Memory B cell (primary cell): ENCODE measurements around the gene PLEKHG1.

Experiments used
- ATAC-seq: fragments of 150-1000 bp; cut with Tn5 transposase; 2 replicates; pipeline ENCODE4 v1.10.0; 2021; ENCODE audit warnings: low read depth, mild to moderate bottlenecking, moderate library complexity
- DNase-seq, 2 donors: peaks; one replicate each; pipeline ENCODE4 v3.0.0; 2022; ENCODE audit warnings: low spot score in 2 of 2
- H3K27ac Mint-ChIP-seq: one replicate; pipeline ENCODE4 v1.8.0; 2022; ENCODE audit warnings: mild to moderate bottlenecking, moderate library complexity, mixed read lengths
- H3K27me3 Mint-ChIP-seq: one replicate; pipeline ENCODE4 v1.8.0; 2022; ENCODE audit warnings: mixed read lengths
- H3K36me3 Mint-ChIP-seq: one replicate; pipeline ENCODE4 v1.8.0; 2022; ENCODE audit warnings: mild to moderate bottlenecking, mixed read lengths
- H3K4me1 Mint-ChIP-seq: one replicate; pipeline ENCODE4 v1.8.0; 2022; ENCODE audit warnings: mixed read lengths
- H3K4me3 Mint-ChIP-seq: one replicate; pipeline ENCODE4 v1.8.0; 2022; ENCODE audit warnings: mild to moderate bottlenecking, moderate library complexity, mixed read lengths
- H3K9me3 Mint-ChIP-seq: one replicate; pipeline ENCODE4 v1.8.0; 2022; ENCODE audit warnings: mixed read lengths

Gene PLEKHG1

DNA sequence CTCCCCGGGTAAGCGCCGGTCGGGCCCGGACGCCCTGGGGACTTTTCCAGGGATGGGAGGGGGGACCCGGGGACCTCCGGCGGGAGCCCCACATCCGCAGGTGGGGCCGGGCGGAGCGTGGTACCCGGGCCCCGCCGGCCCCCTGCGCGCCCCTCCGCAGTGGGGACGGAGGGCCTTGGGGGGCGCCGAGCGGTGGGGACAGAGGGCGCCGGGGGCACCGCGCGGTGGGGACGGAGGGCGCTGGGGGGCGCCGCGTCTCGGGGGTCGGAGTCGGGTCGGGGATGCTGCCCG, 270 bp downstream of the PLEKHG1 start:
- peaks cover 42% of the 10 kb centered on the region for H3K4me1 Mint-ChIP-seq
- peaks cover 2% of the 10 kb centered on the region for H3K36me3 Mint-ChIP-seq
- H3K4me3 Mint-ChIP-seq = peak overlapping the region; percentile 89
- ATAC-seq (peak; percentile 7), DNase-seq (no peak)
- no peaks in the 10 kb centered on the region for H3K27me3 Mint-ChIP-seq
- H3K27ac Mint-ChIP-seq = peak overlapping the region; percentile 100
- H3K9me3 Mint-ChIP-seq = no peaks in the 10 kb centered on the region

DNA sequence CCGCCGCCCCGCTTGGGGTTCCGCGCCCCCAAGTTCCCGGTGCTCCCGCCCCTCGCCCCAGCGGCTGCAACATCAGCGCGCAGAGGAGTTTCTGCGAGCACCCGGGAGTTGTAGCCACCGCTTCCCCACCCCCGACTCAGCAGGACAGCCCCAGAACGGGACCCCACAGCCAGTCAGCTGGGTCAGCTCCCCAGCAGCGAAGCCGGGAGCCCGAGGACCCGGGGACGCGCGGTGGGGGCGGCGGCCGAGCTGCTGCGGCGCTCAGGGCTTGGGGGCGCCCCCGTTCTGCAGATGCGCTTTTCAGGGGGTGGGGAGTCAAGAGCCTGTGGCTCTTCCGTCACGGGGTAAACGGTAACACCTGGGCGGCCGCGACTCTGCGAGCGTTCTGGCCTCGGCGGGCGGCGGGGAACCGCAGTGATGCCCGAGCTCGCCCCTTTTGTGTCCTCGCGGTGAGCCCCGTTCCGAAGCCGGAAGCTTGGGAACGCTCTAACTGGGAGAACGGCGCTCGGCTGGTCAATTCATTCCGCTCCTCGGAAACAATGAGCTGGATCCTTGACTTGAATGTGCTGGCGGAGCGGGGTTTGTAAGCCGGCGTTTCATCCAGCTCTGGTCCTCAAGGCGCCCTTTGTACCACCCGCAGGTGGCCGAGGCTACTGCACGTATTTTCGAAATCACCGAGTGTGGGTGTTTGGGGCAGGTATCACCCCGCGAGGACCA, 774 bp downstream of the PLEKHG1 start:
- H3K27me3 Mint-ChIP-seq = no peaks in the 10 kb centered on the region
- no peaks in the 10 kb centered on the region for H3K9me3 Mint-ChIP-seq
- H3K4me1 Mint-ChIP-seq = peaks cover 42% of the 10 kb centered on the region
- H3K27ac Mint-ChIP-seq = peak overlapping the region; percentile 100
- DNase-seq = peak; percentile 90 to 91
- H3K4me3 Mint-ChIP-seq = peak overlapping the region; percentile 96
- peaks cover 4% of the 10 kb centered on the region for H3K36me3 Mint-ChIP-seq
- peak; percentile 71 for ATAC-seq

DNA sequence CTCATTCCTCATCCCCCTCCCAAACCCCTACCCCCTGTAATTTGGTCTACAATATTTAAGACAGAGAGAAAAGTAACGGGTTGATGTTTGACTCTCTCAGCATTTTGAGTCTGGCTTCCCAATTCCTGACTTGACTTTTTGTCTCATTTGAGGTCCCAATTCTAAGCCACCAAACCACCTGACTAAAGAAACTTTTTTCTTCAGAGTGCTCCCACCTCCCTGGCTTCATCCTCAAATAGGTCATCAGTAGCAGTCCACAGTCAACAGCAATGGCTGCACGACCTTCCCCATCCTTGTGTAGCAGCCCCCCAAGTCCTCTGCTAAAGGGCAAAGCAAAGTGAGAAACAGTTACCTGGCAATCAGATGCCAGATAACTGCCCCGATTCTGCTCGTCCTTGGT, 1.8 kb downstream of the PLEKHG1 start:
- no peak for DNase-seq
- Mint-ChIP-seq H3K27ac (peak overlapping the region; percentile 100), H3K36me3 (peaks cover 7% of the 10 kb centered on the region), H3K27me3 (no peaks in the 10 kb centered on the region), H3K4me3 (peak overlapping the region; percentile 96), H3K4me1 (peaks cover 45% of the 10 kb centered on the region), H3K9me3 (no peaks in the 10 kb centered on the region)
- ATAC-seq = no peak

DNA sequence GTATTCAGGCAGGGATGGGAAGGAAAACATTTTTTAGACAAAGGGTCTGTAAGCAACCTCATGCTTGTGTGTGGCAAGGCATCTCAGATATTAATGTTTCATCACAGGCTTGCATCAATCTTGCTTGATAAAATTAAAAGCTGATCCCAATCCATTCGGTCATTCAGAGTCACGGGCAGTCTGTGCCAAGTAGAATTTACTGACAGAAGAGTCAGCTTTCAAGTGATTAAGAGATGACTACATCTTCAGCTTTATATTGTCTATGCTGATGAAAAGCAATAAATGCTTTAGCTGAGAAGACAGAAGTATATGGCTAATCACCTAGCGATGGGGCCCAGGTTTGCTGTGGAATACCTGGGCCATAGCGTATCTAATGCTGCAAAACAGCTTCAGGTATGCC, 3.5 kb downstream of the PLEKHG1 start:
- no peak overlapping the region for H3K27ac Mint-ChIP-seq
- no peak overlapping the region for H3K4me3 Mint-ChIP-seq
- peaks cover 50% of the 10 kb centered on the region for H3K4me1 Mint-ChIP-seq

DNA sequence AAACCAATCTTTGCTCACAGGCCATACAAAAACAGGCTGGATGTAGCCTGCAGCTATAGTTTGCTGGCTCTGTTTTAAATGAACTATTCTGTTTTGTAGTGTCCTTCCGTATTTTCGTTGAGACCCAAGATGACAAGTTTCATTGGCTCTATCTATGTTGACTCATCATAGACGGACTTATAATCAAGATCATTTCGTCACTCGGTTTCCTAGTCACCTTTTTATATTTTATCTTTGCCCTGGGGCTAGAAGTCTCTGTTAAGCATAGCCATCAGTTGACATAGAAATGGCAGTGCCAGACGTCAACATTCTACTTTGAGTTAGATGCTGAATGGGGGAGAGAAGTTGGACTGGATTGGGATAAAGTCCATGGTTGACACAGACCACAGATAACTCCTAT, 4.8 kb downstream of the PLEKHG1 start:
- no peaks in the 10 kb centered on the region for H3K27me3 Mint-ChIP-seq
- no peak for ATAC-seq
- no peak overlapping the region for H3K4me3 Mint-ChIP-seq

More for the DNA sequence above, 3.5 kb downstream of the PLEKHG1 start:
- H3K36me3 Mint-ChIP-seq = peaks cover 14% of the 10 kb centered on the region
- no peaks in the 10 kb centered on the region for H3K27me3 Mint-ChIP-seq
- no peak for ATAC-seq
- no peak for DNase-seq
- H3K9me3 Mint-ChIP-seq = no peaks in the 10 kb centered on the region

DNA sequence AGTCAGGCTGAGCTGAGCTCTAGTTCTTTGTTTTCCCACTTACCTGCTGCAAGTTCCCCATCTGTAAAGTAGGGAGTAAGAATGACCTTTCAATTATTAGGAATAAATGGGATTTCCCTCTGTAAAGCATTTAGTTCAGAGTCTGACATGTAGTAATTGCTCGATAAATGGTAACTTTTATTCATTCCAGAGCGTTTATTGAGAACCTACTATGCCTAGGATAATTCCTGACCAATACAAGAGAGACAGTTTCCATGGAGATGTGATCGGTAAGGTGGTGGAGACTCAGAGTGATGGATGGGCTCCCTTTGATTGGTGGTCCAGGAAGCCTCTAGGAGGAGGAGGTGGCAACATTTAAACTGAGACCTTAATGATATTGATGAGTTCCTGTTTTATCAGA, 5.6 kb downstream of the PLEKHG1 start:
- Mint-ChIP-seq H3K9me3 (no peaks in the 10 kb centered on the region), H3K27me3 (no peaks in the 10 kb centered on the region)

More for the DNA sequence above, 4.8 kb downstream of the PLEKHG1 start:
- peak overlapping the region; percentile 53 for H3K27ac Mint-ChIP-seq
- H3K36me3 Mint-ChIP-seq = peaks cover 23% of the 10 kb centered on the region
- no peaks in the 10 kb centered on the region for H3K9me3 Mint-ChIP-seq
- H3K4me1 Mint-ChIP-seq = peaks cover 49% of the 10 kb centered on the region
- no peak for DNase-seq

DNA sequence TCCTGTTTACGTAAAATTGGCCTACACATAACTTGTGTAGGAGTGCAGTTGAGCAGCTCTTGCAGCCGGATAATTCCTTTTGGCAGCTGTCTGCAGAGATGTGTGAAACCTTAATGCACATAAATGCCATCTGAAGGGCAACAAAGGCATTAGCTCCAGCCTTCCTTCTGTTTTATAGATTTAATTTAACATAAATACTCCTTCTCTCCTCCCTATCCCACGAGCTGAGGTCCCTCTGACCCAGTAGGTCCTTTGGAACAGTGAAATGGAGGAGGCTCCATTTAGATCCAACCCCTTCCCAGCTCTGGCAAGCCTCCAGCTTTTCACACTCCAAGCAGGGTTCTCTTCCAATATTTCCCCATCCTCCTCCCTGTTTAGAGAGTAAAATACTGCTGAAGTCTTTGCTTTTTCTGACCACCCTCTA, 6.5 kb downstream of the PLEKHG1 start:
- peaks cover 44% of the 10 kb centered on the region for H3K4me1 Mint-ChIP-seq

More for the DNA sequence above, 5.6 kb downstream of the PLEKHG1 start:
- DNase-seq (no peak), ATAC-seq (no peak)
- Mint-ChIP-seq H3K4me1 (peaks cover 49% of the 10 kb centered on the region), H3K27ac (peak overlapping the region; percentile 53), H3K4me3 (no peak overlapping the region), H3K36me3 (peaks cover 24% of the 10 kb centered on the region)

DNA sequence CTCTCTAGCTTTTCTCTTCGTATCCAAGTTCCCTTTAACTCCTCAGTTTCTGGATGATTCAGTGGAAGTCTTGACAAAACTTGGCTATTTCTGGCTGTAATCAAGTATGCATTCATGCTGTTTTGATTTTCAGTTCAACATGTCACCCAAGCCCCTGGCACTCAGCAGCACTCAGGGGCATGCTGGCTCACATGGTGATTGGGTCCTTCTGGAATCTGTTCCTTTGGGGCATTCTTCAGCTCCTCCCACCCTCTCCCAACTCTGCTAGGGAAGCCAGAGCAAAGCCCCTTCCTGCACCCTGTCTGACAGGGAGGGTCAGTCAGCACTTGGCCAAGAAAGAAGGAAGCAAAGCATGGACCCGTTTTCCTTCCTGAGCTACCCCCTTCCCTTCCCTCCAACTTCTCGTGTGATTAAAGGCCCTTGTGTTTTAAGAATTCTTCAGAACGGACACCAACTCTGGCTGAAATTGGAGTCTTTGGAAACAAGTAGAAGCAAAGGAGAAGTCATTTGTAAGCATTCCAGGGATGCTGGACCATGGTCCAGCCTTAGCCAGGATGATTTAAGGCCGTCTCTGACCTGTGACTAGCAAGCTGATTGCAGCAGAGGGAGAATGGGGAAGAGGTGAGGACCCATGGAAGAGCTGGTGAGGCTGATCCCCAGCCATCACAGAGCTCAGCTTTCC, 7.1 kb downstream of the PLEKHG1 start:
- ATAC-seq = no peak
- H3K36me3 Mint-ChIP-seq = peaks cover 24% of the 10 kb centered on the region
- no peak for DNase-seq
- peaks cover 42% of the 10 kb centered on the region for H3K4me1 Mint-ChIP-seq
- H3K9me3 Mint-ChIP-seq = no peaks in the 10 kb centered on the region
- peak overlapping the region; percentile 63 for H3K27ac Mint-ChIP-seq
- no peaks in the 10 kb centered on the region for H3K27me3 Mint-ChIP-seq
- no peak overlapping the region for H3K4me3 Mint-ChIP-seq

More for the DNA sequence above, 6.5 kb downstream of the PLEKHG1 start:
- no peak for DNase-seq
- H3K9me3 Mint-ChIP-seq = no peaks in the 10 kb centered on the region
- H3K27ac Mint-ChIP-seq = peak overlapping the region; percentile 63
- no peak overlapping the region for H3K4me3 Mint-ChIP-seq
- no peaks in the 10 kb centered on the region for H3K27me3 Mint-ChIP-seq
- ATAC-seq = no peak
- H3K36me3 Mint-ChIP-seq = peaks cover 24% of the 10 kb centered on the region

DNA sequence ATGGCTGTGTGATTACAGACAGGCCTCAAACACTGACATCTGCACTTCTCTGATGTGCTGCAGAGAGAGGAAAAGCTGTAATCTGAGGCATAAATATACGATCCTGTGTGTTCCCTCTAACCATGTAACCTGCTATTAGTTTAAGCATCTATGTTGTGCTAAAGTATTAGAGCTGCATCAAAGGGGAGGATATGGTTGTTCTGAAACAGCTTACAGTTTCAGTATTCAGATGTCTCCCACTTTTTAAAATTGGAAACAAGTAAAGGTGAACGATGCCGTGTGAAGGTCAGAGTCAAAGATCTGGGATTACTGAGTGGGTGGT, 7.6 kb downstream of the PLEKHG1 start:
- H3K9me3 Mint-ChIP-seq = no peaks in the 10 kb centered on the region

DNA sequence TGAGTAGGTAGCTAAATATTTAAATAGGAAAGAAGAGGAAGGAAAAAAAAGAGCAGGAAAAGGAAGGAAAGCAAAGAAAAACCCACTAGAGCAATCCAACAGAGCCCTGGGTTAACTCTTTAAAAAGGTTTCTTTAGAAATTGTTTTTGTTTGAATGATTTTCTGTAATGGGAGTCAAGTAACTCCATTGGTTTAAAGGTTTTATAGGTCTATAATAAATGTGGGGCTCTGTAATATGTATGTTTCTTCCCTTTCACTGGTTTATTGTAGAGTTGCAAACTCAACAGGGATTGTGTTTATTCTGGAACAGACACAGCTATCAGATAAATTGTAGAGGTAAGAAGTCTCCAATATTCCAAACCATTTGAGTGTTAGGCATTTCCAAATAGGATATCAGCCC, 10.9 kb downstream of the PLEKHG1 start:
- H3K4me3 Mint-ChIP-seq = no peak overlapping the region
- peak overlapping the region; percentile 60 for H3K27ac Mint-ChIP-seq
- no peak for ATAC-seq
- peaks cover 48% of the 10 kb centered on the region for H3K4me1 Mint-ChIP-seq
- peaks cover 33% of the 10 kb centered on the region for H3K36me3 Mint-ChIP-seq
- H3K9me3 Mint-ChIP-seq = no peaks in the 10 kb centered on the region
- no peak for DNase-seq
- no peaks in the 10 kb centered on the region for H3K27me3 Mint-ChIP-seq

More for the DNA sequence above, 7.6 kb downstream of the PLEKHG1 start:
- ATAC-seq (no peak), DNase-seq (no peak)
- no peaks in the 10 kb centered on the region for H3K27me3 Mint-ChIP-seq
- H3K27ac Mint-ChIP-seq = no peak overlapping the region
- H3K4me3 Mint-ChIP-seq = no peak overlapping the region
- peaks cover 40% of the 10 kb centered on the region for H3K4me1 Mint-ChIP-seq
- peaks cover 26% of the 10 kb centered on the region for H3K36me3 Mint-ChIP-seq

DNA sequence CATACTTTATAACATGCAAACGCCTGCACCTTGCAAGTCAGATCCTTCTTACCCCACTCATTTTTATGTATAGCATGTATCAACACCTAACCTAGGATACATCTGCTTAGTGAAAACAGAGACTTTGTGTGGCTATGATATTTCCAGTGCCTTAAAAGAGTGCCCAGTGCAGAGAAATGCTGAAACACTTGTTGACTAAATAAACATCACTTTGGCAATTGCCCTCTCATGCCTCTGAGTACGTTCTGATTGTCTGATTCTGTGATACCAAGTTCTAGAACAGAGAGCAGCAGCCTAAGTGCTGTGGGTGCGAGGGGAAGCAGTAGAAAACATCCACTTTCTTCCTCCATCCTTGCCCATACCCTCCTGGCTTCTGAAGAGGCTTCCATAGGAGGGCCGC, 13.6 kb downstream of the PLEKHG1 start:
- no peaks in the 10 kb centered on the region for H3K9me3 Mint-ChIP-seq
- H3K36me3 Mint-ChIP-seq = peaks cover 23% of the 10 kb centered on the region
- ATAC-seq = no peak
- H3K27ac Mint-ChIP-seq = peak overlapping the region; percentile 12
- H3K4me1 Mint-ChIP-seq = peaks cover 44% of the 10 kb centered on the region
- H3K27me3 Mint-ChIP-seq = no peaks in the 10 kb centered on the region
- no peak overlapping the region for H3K4me3 Mint-ChIP-seq
- no peak for DNase-seq

DNA sequence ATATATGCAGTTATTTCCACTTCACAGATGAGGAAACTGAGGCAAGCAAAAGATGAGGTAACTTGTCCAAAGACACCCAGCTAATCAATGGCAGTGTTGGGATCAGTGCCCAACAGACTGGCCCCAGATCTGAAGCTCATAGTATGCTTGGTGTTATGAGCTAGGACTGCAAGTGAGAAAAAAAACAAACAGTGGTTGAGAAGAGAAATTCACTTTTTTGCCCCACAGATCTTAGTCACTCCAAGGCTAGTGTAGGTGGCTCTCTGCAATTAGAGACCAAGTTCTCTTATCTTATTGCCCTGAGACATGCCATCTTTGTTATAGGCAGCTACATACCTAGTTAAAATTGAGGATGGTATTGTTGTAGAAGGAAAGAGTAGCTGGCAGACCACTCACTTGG, 16.3 kb downstream of the PLEKHG1 start:
- H3K4me1 Mint-ChIP-seq = peaks cover 49% of the 10 kb centered on the region
- H3K9me3 Mint-ChIP-seq = no peaks in the 10 kb centered on the region
- peak overlapping the region; percentile 84 for H3K27ac Mint-ChIP-seq
- no peak for DNase-seq
- peak; percentile 44 for ATAC-seq
- H3K4me3 Mint-ChIP-seq = no peak overlapping the region
- peaks cover 16% of the 10 kb centered on the region for H3K36me3 Mint-ChIP-seq
- H3K27me3 Mint-ChIP-seq = no peaks in the 10 kb centered on the region

DNA sequence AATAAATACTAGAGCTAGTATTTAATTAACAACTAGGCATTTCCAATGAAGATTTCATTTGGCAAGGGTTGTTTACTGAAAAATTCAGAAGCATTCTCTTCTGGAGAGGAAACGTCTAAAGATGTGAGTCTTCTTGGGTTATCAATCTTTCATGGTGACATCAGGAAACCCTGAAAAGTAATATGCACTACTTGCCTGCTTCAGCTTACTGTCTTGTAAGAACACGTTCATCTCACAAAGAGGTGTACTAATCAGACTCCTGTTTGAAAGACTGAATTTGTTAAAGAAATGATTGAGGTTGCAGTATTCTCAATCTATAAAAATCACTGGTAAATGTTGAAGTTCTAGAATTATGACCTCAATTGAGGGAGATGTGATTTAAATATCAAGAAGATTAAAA, 16.9 kb downstream of the PLEKHG1 start:
- no peaks in the 10 kb centered on the region for H3K9me3 Mint-ChIP-seq
- DNase-seq (no peak), ATAC-seq (no peak)
- peaks cover 50% of the 10 kb centered on the region for H3K4me1 Mint-ChIP-seq
- H3K4me3 Mint-ChIP-seq = no peak overlapping the region
- H3K27ac Mint-ChIP-seq = peak overlapping the region; percentile 84
- no peaks in the 10 kb centered on the region for H3K27me3 Mint-ChIP-seq
- H3K36me3 Mint-ChIP-seq = peaks cover 16% of the 10 kb centered on the region

DNA sequence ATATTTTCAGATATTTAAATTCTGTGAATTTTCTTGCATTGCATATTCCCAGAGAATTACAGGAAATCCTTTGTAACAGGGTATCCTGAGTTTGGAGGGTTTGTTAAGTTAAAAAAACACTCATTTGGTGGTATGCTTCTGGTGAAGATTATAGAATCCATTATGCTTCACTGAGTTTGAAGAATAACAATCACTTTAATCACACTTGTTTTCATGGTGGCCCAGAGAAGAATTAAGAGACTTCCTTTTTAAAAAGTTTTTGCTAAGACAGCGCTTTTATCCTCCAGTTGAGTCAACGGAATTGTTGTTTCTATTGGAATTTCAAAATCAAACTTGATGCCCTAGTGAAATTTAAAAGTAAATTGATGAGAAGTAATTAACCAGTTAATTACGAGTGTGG, 17.4 kb downstream of the PLEKHG1 start:
- Mint-ChIP-seq H3K27ac (peak overlapping the region; percentile 84), H3K36me3 (peaks cover 17% of the 10 kb centered on the region), H3K9me3 (no peaks in the 10 kb centered on the region), H3K27me3 (no peaks in the 10 kb centered on the region), H3K4me3 (no peak overlapping the region), H3K4me1 (peaks cover 52% of the 10 kb centered on the region)
- ATAC-seq = no peak
- no peak for DNase-seq
